Large intestine (tissue), 3 donors: ENCODE data around the gene SPEG. TPM values are rescaled to one million over a fixed set of nuclear protein-coding genes. Genes with fewer than 3 reads are reported as not detected.

ENCODE experiments used
- DNase-seq, 2 donors: peaks; one replicate each; pipeline versions ENCODE4 v3.0.0 to v3.0.0-alpha.2; 2013
- H3K27ac ChIP-seq: one replicate; pipeline ENCODE4 v1.5.1; 2013; ENCODE audit warnings: low read length
- H3K27me3 ChIP-seq: 2 replicates; pipeline ENCODE4 v1.6.1; 2013; ENCODE audit warnings: low read length; ENCODE audit not compliant: control insufficient read depth, insufficient read depth
- H3K36me3 ChIP-seq: 2 replicates; pipeline ENCODE4 v1.6.1; 2013; ENCODE audit warnings: low read length; ENCODE audit not compliant: control insufficient read depth, insufficient read depth
- H3K4me1 ChIP-seq: one replicate; pipeline ENCODE4 v1.6.1; 2013; ENCODE audit warnings: low read length; ENCODE audit not compliant: control insufficient read depth, insufficient read depth
- H3K4me3 ChIP-seq: one replicate; pipeline ENCODE4 v1.5.1; 2013; ENCODE audit warnings: low read length
- H3K9me3 ChIP-seq: one replicate; pipeline ENCODE4 v1.6.1; 2013; ENCODE audit warnings: mild to moderate bottlenecking, low read depth, low read length, moderate library complexity; ENCODE audit not compliant: control insufficient read depth
- whole genome bisulfite sequencing: methylation state at CpG from one replicate; pipeline ENCODE4 v1.1.5; 2013; ENCODE audit warnings: low lambda C conversion rate; ENCODE audit not compliant: insufficient coverage; 5-methylcytosine and 5-hydroxymethylcytosine counted together
- polyA plus RNA-seq: library from polyadenylated mRNA; unstranded; fragments of 120-200 nt; gene quantifications from one replicate; pipeline ENCODE4 v1.2.1, GENCODE V29; 2013

The SPEG gene
- polyA plus RNA-seq, 1 donor: 35.1 TPM

DNA sequence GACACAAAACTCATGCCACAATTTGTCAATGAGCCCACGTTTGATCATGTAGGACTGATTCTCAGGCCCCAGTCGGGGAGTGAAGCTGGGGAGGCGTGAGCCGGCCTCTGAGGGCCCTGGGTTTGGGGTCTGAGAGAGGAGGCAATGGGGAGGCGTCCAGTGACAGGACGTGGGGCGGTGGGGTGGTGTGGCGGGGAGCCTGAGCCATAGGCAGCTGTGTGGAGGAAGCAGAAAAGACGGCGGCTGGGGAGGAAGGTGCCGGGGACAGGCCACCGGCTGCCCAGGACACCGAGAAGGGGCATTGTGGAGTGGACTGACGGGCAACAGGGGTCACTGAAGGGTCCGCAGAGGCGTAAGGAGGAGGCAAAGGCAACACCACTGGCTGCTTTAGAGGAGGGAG is 101.8 kb downstream of the SPEG start:
- H3K4me3 ChIP-seq: no peak overlapping the region
- DNase-seq: no peak
- peaks cover 4% of the 10 kb centered on the region for H3K9me3 ChIP-seq
- no CpG with 5 or more reads among the region's 16 CpGs for WGBS
- H3K36me3 ChIP-seq: peaks cover 32% of the 10 kb centered on the region
- H3K27me3 ChIP-seq: peaks cover 14% of the 10 kb centered on the region
- H3K4me1 ChIP-seq: peaks cover 13% of the 10 kb centered on the region
- H3K27ac ChIP-seq: no peak overlapping the region

DNA sequence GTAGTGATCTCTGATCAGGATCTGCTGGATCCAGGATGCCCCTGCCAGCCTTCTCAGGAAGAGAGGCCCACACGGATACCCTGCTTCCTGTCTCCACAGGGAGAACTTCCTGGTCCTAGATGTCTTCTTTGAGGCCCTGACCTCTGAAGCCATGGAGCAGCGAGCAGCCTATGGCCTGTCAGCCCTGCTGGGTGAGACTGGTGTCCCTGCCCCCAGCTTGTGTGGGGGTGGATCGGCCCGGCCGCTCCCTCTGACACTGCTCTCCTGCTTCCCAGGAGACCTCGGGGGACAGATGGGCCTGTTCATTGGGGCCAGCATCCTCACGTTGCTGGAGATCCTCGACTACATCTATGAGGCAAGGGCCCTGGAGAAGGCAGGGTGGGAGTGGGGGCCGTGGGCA is 102.3 kb downstream of the SPEG start:
- WGBS: no CpG with 5 or more reads among the region's 9 CpGs
- H3K27ac ChIP-seq: no peak overlapping the region

DNA sequence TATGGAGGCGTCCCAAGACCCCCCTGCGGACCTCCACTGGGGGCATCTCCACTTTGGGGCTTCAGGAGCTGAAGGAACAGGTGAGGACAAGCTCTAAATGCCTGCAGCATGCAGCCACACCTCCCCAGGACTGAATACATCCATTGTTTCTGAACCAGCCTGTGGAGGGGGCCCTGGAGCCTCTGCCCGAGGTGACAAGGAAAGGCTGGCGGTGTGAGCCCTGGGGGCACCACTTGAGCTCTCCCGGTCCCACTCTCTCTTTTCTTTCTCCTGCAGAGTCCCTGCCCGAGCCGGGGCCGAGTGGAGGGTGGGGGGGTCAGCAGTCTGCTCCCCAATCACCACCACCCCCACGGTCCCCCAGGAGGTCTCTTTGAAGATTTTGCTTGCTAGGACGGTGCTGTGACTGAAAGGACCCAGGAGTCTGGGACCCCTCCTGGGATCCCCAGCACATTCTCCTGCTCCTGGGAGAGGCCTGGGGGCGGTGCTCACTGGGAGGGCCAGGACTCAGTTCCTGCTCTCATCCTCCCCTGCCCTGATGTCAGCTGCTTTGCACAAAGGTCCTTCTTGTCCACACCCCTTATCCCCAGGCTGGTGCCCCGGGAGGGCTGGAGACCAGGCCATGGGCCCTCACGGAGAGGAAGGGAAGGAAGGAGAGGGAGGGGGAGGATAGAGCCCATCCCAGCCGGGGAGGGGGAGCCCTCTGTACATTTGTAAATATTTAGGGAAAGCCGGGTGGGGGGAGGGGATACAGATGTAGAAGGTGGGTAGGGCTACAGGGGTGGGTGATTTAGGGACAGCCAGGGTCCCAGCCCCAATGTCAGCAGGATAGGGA is 103.2 kb downstream of the SPEG start:
- Histone ChIP-seq H3K4me1 (peaks cover 21% of the 10 kb centered on the region), H3K36me3 (peaks cover 34% of the 10 kb centered on the region), H3K4me3 (no peak overlapping the region), H3K27me3 (peaks cover 4% of the 10 kb centered on the region), H3K9me3 (peaks cover 4% of the 10 kb centered on the region), H3K27ac (peak overlapping the region; percentile 6)
- no CpG with 5 or more reads among the region's 15 CpGs for WGBS
- DNase-seq: peak in 1 of 2 donors; percentile 59

More for the DNA sequence above, 102.3 kb downstream of the SPEG start:
- DNase-seq: no peak
- peaks cover 34% of the 10 kb centered on the region for H3K36me3 ChIP-seq
- H3K27me3 ChIP-seq: peaks cover 9% of the 10 kb centered on the region
- no peak overlapping the region for H3K4me3 ChIP-seq
- peaks cover 4% of the 10 kb centered on the region for H3K9me3 ChIP-seq
- H3K4me1 ChIP-seq: peaks cover 16% of the 10 kb centered on the region

DNA sequence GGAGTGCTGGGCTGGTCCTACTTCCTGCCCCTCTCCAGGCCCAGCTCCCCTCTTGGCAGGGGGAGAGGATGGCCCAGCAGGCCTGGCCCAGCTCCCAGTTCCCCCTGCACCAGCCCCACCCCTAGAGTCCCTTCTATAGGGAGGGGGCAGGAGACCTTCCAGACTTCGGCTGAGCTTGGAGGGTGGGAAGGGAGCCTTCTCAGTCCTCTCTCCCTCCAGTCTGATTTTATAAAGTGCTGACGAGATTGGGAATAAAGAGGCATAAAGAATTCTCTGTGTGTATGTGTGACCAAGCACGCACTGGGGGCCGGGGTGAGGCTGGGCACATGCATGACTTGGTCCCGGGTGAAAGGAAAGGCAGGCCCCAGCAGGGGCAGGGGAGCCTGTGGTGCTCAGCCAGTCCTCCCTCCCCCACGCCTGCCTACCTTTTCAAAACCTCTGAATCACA is 103.9 kb downstream of the SPEG start:
- DNase-seq: peak in 1 of 2 donors; percentile 30

DNA sequence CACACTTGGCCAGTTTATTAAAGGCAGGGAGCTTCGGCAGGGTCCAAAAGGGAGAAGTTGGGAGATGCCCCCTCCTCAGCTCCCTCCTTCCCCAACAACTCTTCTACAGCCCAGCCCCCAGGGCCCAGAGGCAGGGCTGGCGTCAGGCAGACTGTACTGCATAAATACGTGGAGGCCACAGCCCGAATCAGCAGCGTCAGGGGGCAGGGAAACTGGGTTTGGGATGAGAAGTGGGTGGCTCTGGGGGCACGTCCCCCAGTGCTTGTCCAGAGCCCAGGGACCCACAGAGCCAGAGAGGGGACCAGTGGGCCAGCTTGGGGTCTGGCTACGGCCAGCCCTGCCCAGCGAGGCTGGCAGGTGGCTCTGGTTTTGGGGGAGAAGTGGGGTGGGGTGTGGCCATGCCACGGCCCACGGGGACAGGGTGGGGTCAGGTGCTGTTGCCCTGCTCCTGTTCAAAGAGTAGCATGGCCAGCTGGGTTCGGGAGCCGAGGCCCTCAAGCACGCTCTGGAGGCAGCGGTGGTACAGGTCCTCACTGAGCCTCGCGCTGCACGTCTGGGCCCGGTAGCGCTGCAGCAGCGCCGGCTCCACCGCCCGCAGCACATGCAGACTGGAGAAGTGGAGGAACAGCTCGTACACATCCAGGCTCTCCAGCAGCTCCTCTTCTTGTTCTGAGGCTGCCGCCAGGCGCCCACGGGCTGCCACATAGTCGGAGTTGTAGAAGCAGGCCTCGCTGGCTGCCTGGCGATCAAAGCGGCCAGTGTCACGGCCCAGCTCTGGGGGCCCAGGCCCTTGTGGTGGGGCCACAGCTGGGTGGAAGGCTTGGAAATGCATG is 104.5 kb downstream of the SPEG start:
- Histone ChIP-seq H3K9me3 (peaks cover 4% of the 10 kb centered on the region), H3K36me3 (peaks cover 34% of the 10 kb centered on the region), H3K27me3 (no peaks in the 10 kb centered on the region), H3K27ac (no peak overlapping the region), H3K4me3 (no peak overlapping the region), H3K4me1 (peaks cover 21% of the 10 kb centered on the region)
- no peak for DNase-seq
- WGBS: no CpG with 5 or more reads among the region's 32 CpGs

More for the DNA sequence above, 103.9 kb downstream of the SPEG start:
- Histone ChIP-seq H3K27me3 (peaks cover under 1% of the 10 kb centered on the region), H3K4me1 (peaks cover 21% of the 10 kb centered on the region), H3K27ac (peak overlapping the region; percentile 6), H3K4me3 (no peak overlapping the region), H3K9me3 (peaks cover 4% of the 10 kb centered on the region), H3K36me3 (peaks cover 34% of the 10 kb centered on the region)
- WGBS: 82% methylated on average over 2 of the region's 6 CpGs

DNA sequence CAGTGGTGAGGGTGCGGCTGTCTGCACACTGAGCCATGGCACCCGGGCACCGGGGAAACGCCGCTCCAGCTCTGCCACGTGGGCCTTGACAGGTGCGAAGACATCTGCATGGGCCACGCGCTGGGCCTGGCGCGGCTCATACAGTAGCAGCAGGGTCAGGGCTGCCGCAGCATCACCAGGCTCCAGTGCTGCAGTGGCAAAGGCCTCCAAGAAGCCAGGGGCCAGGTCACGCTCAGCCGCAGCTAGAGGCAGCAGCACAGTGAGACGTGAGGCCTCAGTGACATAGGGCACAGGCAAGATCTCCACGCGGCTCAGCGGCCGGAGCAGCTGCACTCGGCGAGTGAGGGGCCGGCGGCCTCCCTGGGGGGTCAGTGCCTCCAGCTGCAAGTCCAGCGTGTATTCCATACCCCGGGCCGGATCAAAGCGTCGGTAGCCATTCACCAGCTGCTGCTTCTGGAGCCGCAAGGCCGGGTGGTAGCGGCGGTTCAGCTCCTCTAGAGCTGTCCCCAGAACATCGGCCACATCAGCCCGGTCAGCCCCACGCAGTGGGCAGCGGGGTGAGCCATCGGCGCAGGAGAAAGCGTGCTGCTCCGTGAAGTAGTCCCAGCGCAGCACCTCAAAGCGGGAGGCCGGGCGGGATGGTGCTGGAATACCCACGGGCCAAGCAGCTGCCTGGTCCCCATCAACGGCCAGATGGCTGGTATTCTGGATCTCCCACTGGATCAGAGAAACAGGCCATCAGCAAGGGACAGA is 105.5 kb downstream of the SPEG start:
- peaks cover 34% of the 10 kb centered on the region for H3K36me3 ChIP-seq
- no peak for DNase-seq
- H3K27me3 ChIP-seq: no peaks in the 10 kb centered on the region
- no peak overlapping the region for H3K27ac ChIP-seq
- H3K4me1 ChIP-seq: peaks cover 25% of the 10 kb centered on the region
- peaks cover 4% of the 10 kb centered on the region for H3K9me3 ChIP-seq
- no CpG with 5 or more reads among the region's 46 CpGs for WGBS
- H3K4me3 ChIP-seq: no peak overlapping the region

DNA sequence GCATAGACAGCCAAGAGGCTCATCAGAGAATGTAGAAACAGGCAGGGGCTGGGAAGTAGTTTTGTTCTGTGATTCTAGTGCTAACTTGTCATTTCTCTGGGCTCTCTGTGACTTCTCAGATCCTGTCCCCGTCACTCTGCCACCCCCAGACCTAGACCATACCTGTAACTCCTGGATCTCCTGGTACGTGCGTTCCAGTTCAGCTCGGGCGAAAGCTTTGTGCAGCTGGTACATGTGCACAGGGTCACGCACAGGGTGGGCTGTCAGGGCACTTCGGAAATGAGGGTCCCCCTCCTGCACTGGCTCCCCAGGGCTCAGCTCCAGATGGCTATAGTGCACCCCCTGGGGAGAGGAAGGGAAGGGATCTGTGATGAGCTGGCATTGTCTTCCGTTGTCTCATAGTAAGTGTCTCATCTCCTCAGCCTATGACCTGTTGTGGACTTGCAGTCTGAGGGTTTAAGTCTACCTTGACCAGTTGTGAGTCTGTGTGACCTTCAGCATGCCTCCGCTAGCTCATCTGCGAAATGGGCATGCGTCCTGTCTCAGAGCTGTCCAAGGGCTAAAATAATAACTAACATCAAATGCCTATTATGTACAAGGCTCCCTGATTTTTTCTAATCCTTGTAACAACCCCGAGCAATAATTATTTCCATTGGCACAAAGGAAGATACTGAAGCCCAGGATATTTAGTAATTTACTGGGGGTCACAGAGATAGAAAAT is 106.3 kb downstream of the SPEG start:
- H3K27ac ChIP-seq: no peak overlapping the region
- H3K4me1 ChIP-seq: peaks cover 32% of the 10 kb centered on the region
- H3K27me3 ChIP-seq: no peaks in the 10 kb centered on the region
- no peak overlapping the region for H3K4me3 ChIP-seq
- no peak for DNase-seq
- peaks cover 34% of the 10 kb centered on the region for H3K36me3 ChIP-seq
- H3K9me3 ChIP-seq: peaks cover 4% of the 10 kb centered on the region
- no CpG with 5 or more reads among the region's 12 CpGs for WGBS

DNA sequence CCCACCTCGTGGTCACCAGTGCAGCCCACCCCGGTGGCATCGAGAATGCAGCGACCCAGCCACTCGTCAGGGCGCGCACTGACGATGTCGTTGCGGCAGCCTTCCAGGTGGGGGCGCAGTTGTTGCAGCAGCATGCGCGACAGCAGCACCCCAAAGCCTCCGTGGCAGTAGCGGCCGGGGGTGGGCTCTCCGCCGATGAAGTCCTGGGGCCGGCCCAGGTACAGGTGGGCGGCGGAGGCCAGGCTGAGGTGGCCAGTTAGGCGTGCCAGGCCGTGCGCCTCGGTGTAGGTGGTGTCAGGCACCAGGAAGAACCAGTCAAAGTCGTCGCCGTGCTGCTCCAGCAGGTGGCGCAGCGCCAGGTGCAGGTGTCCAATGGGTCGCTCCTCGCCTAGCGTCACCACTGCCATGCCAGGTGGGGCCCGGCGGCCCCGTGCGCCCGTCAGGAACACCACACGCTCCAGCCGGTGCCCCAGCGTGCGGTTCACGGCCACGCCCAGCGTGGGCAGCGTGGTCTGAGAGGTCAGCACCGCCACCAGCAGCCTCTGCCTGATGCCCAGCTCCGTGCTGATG is 107.1 kb downstream of the SPEG start:
- no CpG with 5 or more reads among the region's 48 CpGs for WGBS
- peaks cover 34% of the 10 kb centered on the region for H3K36me3 ChIP-seq
- peaks cover 38% of the 10 kb centered on the region for H3K4me1 ChIP-seq
- DNase-seq: peak; percentile 91 to 93
- H3K4me3 ChIP-seq: peak overlapping the region; percentile 68
- H3K9me3 ChIP-seq: peaks cover 4% of the 10 kb centered on the region
- no peak overlapping the region for H3K27ac ChIP-seq
- H3K27me3 ChIP-seq: no peaks in the 10 kb centered on the region

DNA sequence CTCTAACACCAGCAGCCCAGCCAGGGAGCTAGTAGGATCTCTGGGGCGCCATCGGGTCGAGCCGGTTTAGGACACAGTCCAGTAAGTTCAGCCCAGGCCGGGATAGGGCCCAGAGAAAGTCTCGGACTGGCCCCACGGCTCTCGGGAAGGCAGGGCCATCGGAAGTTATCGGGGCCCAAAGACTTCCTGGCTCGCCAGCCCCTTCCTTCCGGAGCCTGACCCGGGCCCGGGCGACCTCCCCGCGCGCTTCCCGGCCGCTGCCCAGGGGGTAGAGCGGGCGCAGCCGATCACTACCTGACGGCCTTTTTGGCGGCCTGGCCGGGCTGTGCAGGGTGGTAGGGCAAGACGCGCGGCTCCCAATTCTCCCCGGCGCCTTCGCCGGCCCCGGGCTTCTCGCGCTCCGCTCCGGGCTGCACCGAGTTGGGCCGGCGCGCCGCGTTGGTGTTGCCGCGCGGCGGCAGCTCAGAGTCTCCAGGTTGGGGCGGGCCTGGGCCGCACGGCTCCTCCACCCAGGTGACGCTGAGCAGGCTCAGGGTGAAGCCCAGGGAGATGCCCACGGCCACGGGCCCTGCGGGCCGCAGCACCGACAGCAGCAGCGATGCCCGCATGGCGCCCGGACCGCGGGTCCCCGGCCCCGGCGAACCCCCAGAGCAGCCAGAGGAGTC is 108.4 kb downstream of the SPEG start:
- no CpG with 5 or more reads among the region's 66 CpGs for WGBS
- H3K27me3 ChIP-seq: no peaks in the 10 kb centered on the region

More for the DNA sequence above, 108.4 kb downstream of the SPEG start:
- H3K27ac ChIP-seq: peak overlapping the region; percentile 94
- peaks cover 4% of the 10 kb centered on the region for H3K9me3 ChIP-seq
- H3K4me1 ChIP-seq: peaks cover 36% of the 10 kb centered on the region
- H3K36me3 ChIP-seq: peaks cover 42% of the 10 kb centered on the region
- peak overlapping the region; percentile 68 for H3K4me3 ChIP-seq
- DNase-seq: no peak
